ENCODE measurements around the gene UBE2D4.

GRCh38 chr7:43906331-43907010, 19.8 kb upstream of the UBE2D4 start, which contains the start of gene URGCP:
- TF ChIP-seq, protein P1, sequence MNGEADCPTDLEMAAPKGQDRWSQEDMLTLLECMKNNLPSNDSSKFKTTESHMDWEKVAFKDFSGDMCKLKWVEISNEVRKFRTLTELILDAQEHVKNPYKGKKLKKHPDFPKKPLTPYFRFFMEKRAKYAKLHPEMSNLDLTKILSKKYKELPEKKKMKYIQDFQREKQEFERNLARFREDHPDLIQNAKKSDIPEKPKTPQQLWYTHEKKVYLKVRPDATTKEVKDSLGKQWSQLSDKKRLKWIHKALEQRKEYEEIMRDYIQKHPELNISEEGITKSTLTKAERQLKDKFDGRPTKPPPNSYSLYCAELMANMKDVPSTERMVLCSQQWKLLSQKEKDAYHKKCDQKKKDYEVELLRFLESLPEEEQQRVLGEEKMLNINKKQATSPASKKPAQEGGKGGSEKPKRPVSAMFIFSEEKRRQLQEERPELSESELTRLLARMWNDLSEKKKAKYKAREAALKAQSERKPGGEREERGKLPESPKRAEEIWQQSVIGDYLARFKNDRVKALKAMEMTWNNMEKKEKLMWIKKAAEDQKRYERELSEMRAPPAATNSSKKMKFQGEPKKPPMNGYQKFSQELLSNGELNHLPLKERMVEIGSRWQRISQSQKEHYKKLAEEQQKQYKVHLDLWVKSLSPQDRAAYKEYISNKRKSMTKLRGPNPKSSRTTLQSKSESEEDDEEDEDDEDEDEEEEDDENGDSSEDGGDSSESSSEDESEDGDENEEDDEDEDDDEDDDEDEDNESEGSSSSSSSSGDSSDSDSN (IDR thresholded peaks at IDR 0.05; ENCODE audit: borderline replicate concordance in 1 of 2, low read depth in 2 of 2, low read length in 2 of 2): peak in 1 of 2 experiments; percentile 48; a peak in 1 of 4 replicates
- TF ChIP-seq YY1 (IDR thresholded peaks at IDR 0.05; ENCODE audit: borderline replicate concordance in 1 of 3, control insufficient read depth in 1 of 3, extremely low read depth in 1 of 3, insufficient read depth in 3 of 3, insufficient read length in 1 of 3, insufficient replicate concordance in 2 of 3, low read depth in 1 of 3, low read length in 2 of 3) (peak; percentile 48 to 84 (median 78)), LCOR (CRISPR knock-in tag; IDR thresholded peaks at IDR 0.05) (no peak), SIX5 (IDR thresholded peaks at IDR 0.05; ENCODE audit: borderline replicate concordance in 1 of 2, insufficient read depth in 1 of 2, low read depth in 1 of 2, low read length in 2 of 2) (no peak), ARID2 (IDR thresholded peaks at IDR 0.05) (no peak), CTCF (IDR thresholded peaks at IDR 0.05 in 2 of 3, conservative IDR thresholded peaks at IDR 0.05 in 1 of 3; ENCODE audit: insufficient read depth in 2 of 3, low read depth in 1 of 3, low read length in 3 of 3) (no peak)
- TF ChIP-seq, protein P2, sequence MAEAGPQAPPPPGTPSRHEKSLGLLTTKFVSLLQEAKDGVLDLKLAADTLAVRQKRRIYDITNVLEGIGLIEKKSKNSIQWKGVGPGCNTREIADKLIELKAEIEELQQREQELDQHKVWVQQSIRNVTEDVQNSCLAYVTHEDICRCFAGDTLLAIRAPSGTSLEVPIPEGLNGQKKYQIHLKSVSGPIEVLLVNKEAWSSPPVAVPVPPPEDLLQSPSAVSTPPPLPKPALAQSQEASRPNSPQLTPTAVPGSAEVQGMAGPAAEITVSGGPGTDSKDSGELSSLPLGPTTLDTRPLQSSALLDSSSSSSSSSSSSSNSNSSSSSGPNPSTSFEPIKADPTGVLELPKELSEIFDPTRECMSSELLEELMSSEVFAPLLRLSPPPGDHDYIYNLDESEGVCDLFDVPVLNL (CRISPR knock-in tag; IDR thresholded peaks at IDR 0.05; ENCODE audit: low read depth): no peak
